ENCODE results near the gene FCN1. TPM values are rescaled to one million over a fixed set of nuclear protein-coding genes. Genes with fewer than 3 reads are reported as not detected.
A peak's percentile ranks its signal among the peaks of the same experiment; 100 is the strongest.

The FCN1 gene
- total RNA-seq, 4 donors from 2014 or later = 0.46 to 3.4 (median 1.6) TPM

DNA sequence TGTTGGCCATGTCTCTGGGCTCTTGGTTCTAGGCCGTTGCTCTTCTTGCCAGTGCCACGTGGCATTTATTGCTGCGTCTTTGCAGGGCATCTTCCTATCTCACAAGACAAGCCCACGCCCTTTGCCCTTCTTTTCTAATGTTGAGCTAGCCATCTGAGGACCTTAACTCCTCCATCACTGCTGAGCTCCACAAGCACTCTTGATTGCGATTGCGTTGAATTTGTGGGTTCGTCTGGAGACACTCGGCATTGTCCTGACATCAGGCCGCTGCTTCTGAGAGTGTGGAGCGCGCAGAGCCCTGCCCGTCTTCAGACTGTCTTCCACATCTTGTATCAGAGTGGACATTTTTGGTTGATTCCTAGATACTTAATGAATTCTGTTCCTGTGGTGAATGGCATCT is 14.5 kb upstream of the FCN1 start:
- ATAC-seq = no peak
- no peaks in the 10 kb centered on the region for H3K36me3 ChIP-seq
- in situ Hi-C loops (cut with MboI; ENCODE audit: low sequenced_read_pairs in 4 of 4) (no loop called here), intact Hi-C loops (cut with DNase I; ENCODE audit: low total_unique reads) (no loop called here)
- no peak overlapping the region for H3K27ac ChIP-seq
- peaks cover 0 to 16% (median 11%) of the 10 kb centered on the region in 3 donors for H3K27me3 ChIP-seq
- no peaks in the 10 kb centered on the region for H3K9me3 ChIP-seq
- no peaks in the 10 kb centered on the region for H3K4me1 ChIP-seq
- H3K4me3 ChIP-seq = no peak overlapping the region
- TF ChIP-seq, protein P1, sequence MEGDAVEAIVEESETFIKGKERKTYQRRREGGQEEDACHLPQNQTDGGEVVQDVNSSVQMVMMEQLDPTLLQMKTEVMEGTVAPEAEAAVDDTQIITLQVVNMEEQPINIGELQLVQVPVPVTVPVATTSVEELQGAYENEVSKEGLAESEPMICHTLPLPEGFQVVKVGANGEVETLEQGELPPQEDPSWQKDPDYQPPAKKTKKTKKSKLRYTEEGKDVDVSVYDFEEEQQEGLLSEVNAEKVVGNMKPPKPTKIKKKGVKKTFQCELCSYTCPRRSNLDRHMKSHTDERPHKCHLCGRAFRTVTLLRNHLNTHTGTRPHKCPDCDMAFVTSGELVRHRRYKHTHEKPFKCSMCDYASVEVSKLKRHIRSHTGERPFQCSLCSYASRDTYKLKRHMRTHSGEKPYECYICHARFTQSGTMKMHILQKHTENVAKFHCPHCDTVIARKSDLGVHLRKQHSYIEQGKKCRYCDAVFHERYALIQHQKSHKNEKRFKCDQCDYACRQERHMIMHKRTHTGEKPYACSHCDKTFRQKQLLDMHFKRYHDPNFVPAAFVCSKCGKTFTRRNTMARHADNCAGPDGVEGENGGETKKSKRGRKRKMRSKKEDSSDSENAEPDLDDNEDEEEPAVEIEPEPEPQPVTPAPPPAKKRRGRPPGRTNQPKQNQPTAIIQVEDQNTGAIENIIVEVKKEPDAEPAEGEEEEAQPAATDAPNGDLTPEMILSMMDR (IDR thresholded peaks at IDR 0.05 in 4 of 5, conservative IDR thresholded peaks at IDR 0.05 in 1 of 5) = no peak
- TF ChIP-seq POLR2A (IDR thresholded peaks at IDR 0.05) = no peak
- no peak for DNase-seq

DNA sequence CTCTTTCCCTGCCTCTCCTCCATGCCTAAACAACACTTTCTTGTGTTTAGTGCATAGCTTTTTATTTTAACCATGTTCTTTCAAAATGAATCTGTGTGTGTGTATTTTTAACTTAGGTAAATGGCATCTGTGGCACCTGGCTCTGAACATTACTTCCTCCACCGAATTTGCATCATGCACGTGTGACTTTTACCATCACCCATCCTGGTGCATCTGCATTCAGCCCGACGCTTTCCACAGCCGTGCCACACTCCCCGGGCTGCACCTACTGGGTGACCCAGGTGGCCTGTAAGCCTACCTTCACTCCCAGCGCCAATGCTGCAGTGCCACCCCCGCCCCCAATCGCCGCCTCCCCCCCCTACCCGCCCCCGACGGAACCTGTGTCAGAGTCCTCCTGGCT is 12.7 kb upstream of the FCN1 start:
- in situ Hi-C loops (cut with MboI; ENCODE audit: low sequenced_read_pairs in 4 of 4) = no loop called here
- intact Hi-C loops (cut with DNase I; ENCODE audit: low total_unique reads) = no loop called here
- Histone ChIP-seq H3K27ac (no peak overlapping the region), H3K4me1 (no peaks in the 10 kb centered on the region), H3K9me3 (no peaks in the 10 kb centered on the region), H3K4me3 (no peak overlapping the region), H3K27me3 (peaks cover 0 to 7% (median 7%) of the 10 kb centered on the region in 3 donors), H3K36me3 (no peaks in the 10 kb centered on the region)
- ATAC-seq (no peak), DNase-seq (no peak)
- TF ChIP-seq, protein P1 (IDR thresholded peaks at IDR 0.05 in 4 of 5, conservative IDR thresholded peaks at IDR 0.05 in 1 of 5) = no peak
- TF ChIP-seq POLR2A (IDR thresholded peaks at IDR 0.05) = no peak

DNA sequence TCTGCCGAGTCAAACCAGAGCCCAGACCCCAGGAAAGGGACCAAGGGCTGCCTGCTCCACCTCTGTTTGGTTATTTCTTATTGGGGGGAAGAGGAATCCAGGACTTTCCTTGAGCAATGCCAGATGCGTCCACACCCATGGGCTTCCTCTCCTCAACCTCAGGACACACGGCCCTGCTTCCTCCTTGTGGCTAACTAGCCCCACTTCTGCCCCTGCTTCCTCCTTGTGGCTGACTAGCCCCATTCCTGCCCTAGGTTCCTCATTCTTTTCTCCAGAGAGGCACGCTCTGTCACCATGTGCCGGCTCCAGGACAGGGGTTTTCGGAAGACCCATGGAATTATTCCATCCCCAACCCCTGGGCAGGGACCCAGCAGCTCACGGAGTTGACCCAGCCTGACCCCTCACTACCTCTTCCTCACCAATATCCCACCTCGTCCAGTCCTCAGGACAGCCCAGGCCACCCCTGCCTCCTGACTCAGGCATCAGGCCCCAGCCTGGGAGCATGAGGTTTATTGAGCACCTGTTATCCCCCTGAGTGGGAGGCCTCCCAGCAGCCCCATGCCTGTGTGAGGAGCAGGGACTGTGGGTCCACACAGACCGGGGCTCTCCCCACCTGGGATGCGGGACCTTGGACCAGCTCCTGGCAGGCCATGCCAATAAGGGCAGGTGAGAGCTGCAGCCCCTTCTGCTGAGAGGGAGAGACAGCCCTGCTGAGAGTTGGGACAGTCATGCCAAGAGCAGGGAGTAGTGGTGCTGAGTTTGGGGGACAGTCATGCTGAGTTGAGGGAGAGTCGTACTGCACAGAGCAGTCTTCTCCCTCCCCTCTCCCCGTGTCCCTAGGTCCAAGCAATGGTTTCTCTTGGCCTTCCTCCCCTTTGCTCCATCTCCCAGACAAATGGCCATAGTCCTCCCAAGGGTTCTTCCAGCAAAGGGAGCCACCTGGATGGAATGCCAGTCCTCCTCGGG is 11.8 kb upstream of the FCN1 start:
- Histone ChIP-seq H3K4me3 (no peak overlapping the region), H3K27ac (no peak overlapping the region), H3K9me3 (no peaks in the 10 kb centered on the region), H3K4me1 (no peaks in the 10 kb centered on the region), H3K27me3 (peaks cover 0 to 7% (median 7%) of the 10 kb centered on the region in 3 donors), H3K36me3 (no peaks in the 10 kb centered on the region)
- peak; percentile 28 to 47 for DNase-seq
- no peak for ATAC-seq
- TF ChIP-seq, protein P1 (IDR thresholded peaks at IDR 0.05 in 4 of 5, conservative IDR thresholded peaks at IDR 0.05 in 1 of 5) = no peak
- no peak for TF ChIP-seq POLR2A (IDR thresholded peaks at IDR 0.05)
- in situ Hi-C loops (cut with MboI; ENCODE audit: low sequenced_read_pairs in 4 of 4) (no loop called here), intact Hi-C loops (cut with DNase I; ENCODE audit: low total_unique reads) (no loop called here)

DNA sequence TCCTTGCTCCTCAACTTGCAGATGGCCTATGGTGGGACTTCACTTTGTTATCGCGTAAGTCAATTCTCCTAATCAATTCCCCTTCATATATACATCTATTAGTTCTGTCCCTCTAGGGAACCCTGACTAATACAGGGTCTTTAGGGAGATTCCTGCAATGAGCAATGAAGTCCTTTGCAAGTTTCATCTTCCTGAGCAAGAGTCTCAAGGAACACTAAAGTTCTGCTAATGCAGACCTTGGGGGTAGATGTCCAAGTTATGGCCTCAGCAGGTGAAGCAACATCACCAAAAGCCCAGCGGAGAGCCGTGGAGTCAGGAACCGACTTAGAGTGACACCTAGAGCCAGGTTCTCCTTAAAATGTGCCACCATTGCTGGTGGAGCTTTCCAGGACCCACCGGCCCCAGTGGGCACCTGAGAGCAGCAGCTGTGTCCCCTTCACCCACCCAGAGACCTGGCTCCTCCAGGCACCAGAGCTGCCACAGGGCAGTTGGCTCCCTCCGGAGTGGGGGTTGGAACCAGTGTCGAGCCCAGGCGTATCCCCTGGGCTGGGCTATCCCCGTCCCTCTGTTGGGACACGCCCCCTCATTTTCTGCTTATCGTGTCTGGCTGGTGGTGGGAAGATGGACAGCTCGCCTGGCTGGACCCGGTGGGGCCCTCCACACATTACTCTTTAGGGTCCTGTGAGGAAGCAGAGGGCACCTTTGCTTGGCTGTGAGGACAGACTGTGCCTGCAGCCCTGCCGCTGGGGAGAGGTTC is 10.9 kb upstream of the FCN1 start:
- Histone ChIP-seq H3K27ac (no peak overlapping the region), H3K27me3 (peaks cover 0 to 7% (median 6%) of the 10 kb centered on the region in 3 donors), H3K4me3 (no peak overlapping the region), H3K4me1 (no peaks in the 10 kb centered on the region), H3K9me3 (no peaks in the 10 kb centered on the region), H3K36me3 (no peaks in the 10 kb centered on the region)
- no peak for ATAC-seq
- DNase-seq = no peak
- TF ChIP-seq, protein P1 (IDR thresholded peaks at IDR 0.05 in 4 of 5, conservative IDR thresholded peaks at IDR 0.05 in 1 of 5) = no peak
- no peak for TF ChIP-seq POLR2A (IDR thresholded peaks at IDR 0.05)
- in situ Hi-C loops (cut with MboI; ENCODE audit: low sequenced_read_pairs in 4 of 4) (no loop called here), intact Hi-C loops (cut with DNase I; ENCODE audit: low total_unique reads) (no loop called here)
